ACC112 (cell line): ENCODE results near the gene USP3.

ENCODE experiments used
- H2AFZ ChIP-seq: fragments of 200-600 bp; sonication (generic); one replicate; pipeline ENCODE4 v1.6.0; 2017; ENCODE audit warnings: antibody characterized with exemption, low read length; ENCODE audit not compliant: unreplicated experiment
- H3K27ac ChIP-seq: fragments of 200-600 bp; sonication (generic); 2 replicates; pipeline ENCODE4 v1.5.1; 2014; ENCODE audit warnings: low read depth, mild to moderate bottlenecking, antibody characterized with exemption, low read length, moderate library complexity
- H3K27me3 ChIP-seq: fragments of 200-600 bp; sonication (generic); 2 replicates; pipeline ENCODE4 v1.6.1; 2014; ENCODE audit warnings: mild to moderate bottlenecking, antibody characterized with exemption, low read length, moderate library complexity, mixed read lengths; ENCODE audit not compliant: insufficient read depth
- H3K36me3 ChIP-seq: fragments of 200-600 bp; sonication (generic); 2 replicates; pipeline ENCODE4 v1.6.1; 2016; ENCODE audit warnings: mild to moderate bottlenecking, antibody characterized with exemption, low read length, moderate library complexity, mixed read lengths; ENCODE audit not compliant: insufficient read depth
- H3K4me1 ChIP-seq: fragments of 200-600 bp; sonication (generic); one replicate; pipeline ENCODE4 v1.6.1; 2016; ENCODE audit warnings: low read length, mixed read lengths; ENCODE audit not compliant: insufficient read depth, unreplicated experiment, control insufficient read depth
- H3K4me3 ChIP-seq: fragments of 200-600 bp; sonication (generic); 2 replicates; pipeline ENCODE4 v1.5.1; 2014; ENCODE audit warnings: mild to moderate bottlenecking, low read depth, low read length
- H3K79me2 ChIP-seq: fragments of 200-600 bp; sonication (generic); one replicate; pipeline ENCODE4 v1.6.0; 2016; ENCODE audit warnings: low read length; ENCODE audit not compliant: control insufficient read depth, unreplicated experiment, insufficient read depth

USP3 gene

DNA sequence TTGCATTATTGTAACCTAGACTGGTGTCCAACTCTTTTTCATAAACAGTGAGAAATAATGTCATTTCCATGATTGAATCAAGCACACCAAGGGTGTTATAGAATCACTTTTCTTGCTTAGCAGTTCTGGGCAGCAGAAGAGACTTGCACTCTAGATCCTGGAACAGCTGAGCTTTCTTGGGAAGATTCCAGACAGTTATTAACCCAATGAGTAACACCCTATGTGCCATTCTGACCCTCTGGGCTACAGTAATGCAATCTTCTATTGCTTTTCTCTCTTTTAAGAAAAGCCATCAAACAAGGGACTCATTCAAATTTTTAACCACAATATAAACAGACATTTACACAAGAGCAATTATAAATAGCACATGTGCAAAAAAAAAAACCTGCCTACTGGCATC, 39.3 kb upstream of the USP3 start:
- Histone ChIP-seq H3K4me3 (no peak overlapping the region), H3K4me1 (peaks cover 20% of the 10 kb centered on the region), H3K79me2 (no peaks in the 10 kb centered on the region), H3K27me3 (no peaks in the 10 kb centered on the region), H3K36me3 (no peaks in the 10 kb centered on the region), H3K27ac (no peak overlapping the region), H2AFZ (no peak overlapping the region)

DNA sequence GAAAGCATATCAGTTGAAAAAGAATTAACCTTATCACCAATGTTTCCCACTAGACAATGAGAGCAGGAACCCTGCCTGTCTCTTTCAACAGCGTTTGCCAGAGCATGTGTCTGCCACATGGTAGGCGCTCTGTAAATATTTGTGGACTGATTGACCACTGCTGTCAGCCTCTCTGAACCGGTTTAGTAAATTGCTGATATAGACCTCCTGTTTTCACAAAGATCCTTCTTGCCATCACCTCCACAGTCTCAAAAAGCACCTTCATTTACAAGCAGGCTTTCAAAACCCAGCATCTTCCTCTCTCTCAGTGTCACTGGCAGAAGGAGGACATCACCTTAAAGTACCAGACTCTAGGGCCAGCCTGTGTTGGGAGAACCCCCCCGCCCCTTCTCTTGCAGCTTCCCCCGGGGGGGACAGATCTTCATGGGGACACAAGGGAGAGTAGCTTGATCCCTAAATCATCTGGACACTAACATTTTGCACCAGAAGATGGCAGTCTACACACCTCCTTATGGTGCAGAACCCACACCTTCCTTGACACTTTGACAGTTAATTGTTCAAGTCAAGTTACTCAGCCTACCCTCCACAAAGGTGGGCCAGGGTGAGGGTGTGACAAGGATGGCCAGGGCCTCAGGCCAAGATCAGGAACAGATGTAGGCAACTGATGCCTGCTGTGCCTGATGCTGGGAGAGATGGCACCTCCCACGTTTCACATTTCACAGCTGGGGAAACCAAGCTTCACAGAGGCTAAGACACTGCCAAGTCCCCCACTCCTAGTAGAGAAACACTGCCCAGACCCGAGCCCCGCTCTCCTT, 37.8 kb upstream of the USP3 start:
- Histone ChIP-seq H3K27ac (no peak overlapping the region), H3K36me3 (no peaks in the 10 kb centered on the region), H2AFZ (no peak overlapping the region), H3K4me3 (no peak overlapping the region), H3K4me1 (peaks cover 14% of the 10 kb centered on the region), H3K27me3 (no peaks in the 10 kb centered on the region), H3K79me2 (no peaks in the 10 kb centered on the region)

GRCh38 chr15:63469190-63469589, 35.2 kb upstream of the USP3 start:
- no peak overlapping the region for H3K4me3 ChIP-seq
- H3K27me3 ChIP-seq, result no peaks in the 10 kb centered on the region
- no peaks in the 10 kb centered on the region for H3K36me3 ChIP-seq
- H3K27ac ChIP-seq, result no peak overlapping the region
- H2AFZ ChIP-seq, result no peak overlapping the region
- H3K79me2 ChIP-seq, result no peaks in the 10 kb centered on the region
- peaks cover 5% of the 10 kb centered on the region for H3K4me1 ChIP-seq

- Histone ChIP-seq H3K4me1 (peaks cover 11% of the 10 kb centered on the region), H3K36me3 (no peaks in the 10 kb centered on the region), H3K27ac (no peak overlapping the region), H3K27me3 (no peaks in the 10 kb centered on the region), H3K79me2 (no peaks in the 10 kb centered on the region), H2AFZ (no peak overlapping the region), H3K4me3 (no peak overlapping the region)
Measured at GRCh38 chr15:63469984-63470383, 34.4 kb upstream of the USP3 start.

DNA sequence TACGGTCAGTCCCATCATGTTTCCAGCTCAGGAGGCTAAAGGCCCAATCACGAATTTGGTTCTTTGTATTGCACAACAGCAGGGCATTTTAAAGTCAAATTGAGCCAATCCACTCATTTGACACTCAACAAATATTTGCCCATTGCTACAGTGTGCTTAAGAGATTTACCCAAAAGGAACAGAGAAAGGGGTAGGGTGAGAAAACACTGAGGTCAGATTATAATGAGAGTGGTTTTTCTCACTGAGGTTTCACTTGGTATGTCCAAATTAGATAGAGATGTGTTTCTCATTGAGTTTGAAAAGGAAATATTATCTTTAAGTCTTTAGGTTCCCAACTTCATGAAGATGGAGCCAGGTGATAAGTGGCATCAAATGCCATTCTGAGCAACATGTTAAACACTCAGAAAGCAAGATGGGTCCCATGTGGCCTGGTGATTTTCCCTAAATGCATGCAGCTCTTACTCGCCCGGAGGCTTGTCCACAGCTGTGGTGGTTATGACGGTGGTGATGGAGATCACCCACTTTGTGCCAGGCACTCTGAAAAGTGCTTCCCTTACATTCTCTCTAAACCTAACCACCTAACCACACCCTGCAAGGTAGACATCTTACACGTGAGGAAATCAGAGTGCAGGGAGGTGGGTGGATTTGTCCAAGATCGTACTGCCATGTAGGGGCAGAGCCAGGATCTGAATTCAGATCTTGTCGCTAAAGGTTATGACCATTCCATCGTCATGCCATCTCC, 31.2 kb upstream of the USP3 start:
- Histone ChIP-seq H3K36me3 (no peaks in the 10 kb centered on the region), H3K4me1 (peaks cover 28% of the 10 kb centered on the region), H3K27me3 (no peaks in the 10 kb centered on the region), H3K79me2 (no peaks in the 10 kb centered on the region), H3K4me3 (no peak overlapping the region), H3K27ac (no peak overlapping the region), H2AFZ (no peak overlapping the region)

- peaks cover 32% of the 10 kb centered on the region for H3K4me1 ChIP-seq
- no peak overlapping the region for H3K4me3 ChIP-seq
- no peak overlapping the region for H3K27ac ChIP-seq
- H3K79me2 ChIP-seq, result no peaks in the 10 kb centered on the region
- no peak overlapping the region for H2AFZ ChIP-seq
- no peaks in the 10 kb centered on the region for H3K27me3 ChIP-seq
- H3K36me3 ChIP-seq, result no peaks in the 10 kb centered on the region
Measured at GRCh38 chr15:63473749-63473998, 30.7 kb upstream of the USP3 start.

DNA sequence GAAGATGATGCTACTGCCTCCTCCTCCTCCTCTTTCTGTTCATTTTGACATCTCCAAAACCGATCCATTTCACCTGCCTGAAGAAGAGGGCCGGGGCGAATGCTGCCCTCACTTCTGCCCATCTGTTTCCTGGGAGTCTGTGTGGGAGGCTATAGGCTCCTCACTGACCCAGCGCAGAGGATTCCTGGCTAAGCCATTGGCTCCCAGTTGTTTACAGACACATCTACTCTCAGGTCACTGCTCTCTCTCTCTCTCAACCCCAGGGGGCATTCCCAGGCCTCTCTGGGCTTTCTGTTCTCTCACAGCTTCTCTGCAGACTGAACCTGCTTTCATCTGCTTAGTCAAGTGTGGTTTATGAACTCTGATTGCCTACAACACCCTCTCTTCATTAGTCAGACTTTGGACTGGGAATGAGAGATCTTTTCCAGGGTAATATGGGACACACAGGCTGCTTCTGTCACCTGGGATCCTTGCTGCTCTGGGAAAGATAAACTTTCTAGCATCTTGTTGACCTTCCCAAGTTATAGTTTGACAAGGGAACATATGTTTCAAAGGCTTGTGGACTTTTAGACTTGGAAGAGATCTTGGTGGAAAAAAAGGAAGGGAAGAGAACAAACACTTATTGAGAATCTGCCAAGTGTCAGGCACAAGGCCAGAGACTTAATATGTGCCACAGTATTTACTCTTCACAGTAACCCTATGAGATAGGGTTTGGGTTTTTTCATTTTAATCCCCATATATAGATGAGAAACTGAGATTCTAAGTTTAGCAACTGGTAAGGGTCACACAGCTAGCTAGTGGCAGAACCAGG, 30.2 kb upstream of the USP3 start:
- Histone ChIP-seq H3K27ac (peak overlapping the region; percentile 24; the same call in 1 of the 2 replicates), H3K79me2 (no peaks in the 10 kb centered on the region), H2AFZ (no peak overlapping the region), H3K4me1 (peaks cover 36% of the 10 kb centered on the region), H3K36me3 (no peaks in the 10 kb centered on the region), H3K4me3 (no peak overlapping the region), H3K27me3 (no peaks in the 10 kb centered on the region)

DNA sequence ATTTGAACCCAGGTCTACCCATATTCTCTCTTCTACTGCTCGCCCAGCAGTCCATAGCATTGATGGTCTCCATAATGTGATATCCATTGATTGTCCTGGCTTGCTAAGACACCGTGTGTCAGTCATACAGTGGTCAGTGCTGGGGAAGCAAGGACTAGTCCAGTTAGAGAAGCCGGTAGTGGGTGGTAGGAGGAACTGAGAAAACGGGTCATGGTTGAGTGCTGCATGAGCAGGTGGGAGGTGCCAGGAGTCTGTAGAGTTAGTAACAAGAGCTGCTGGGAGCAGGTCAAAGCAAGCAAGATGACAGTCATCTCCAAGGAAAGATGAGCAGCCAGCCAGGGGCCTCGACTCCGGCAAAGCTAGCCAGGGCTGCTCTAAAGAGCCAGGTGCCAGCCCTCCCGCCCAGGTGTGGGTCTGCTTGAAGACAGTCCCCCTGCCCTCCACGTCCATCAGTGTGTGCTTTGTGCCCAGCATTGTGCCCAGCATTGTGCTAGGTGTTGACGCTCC, 29.5 kb upstream of the USP3 start:
- Histone ChIP-seq H3K4me3 (no peak overlapping the region), H3K79me2 (no peaks in the 10 kb centered on the region), H3K4me1 (peaks cover 41% of the 10 kb centered on the region), H3K27me3 (no peaks in the 10 kb centered on the region), H3K36me3 (no peaks in the 10 kb centered on the region), H2AFZ (no peak overlapping the region), H3K27ac (peak overlapping the region; percentile 24; the same call in 1 of the 2 replicates)

DNA sequence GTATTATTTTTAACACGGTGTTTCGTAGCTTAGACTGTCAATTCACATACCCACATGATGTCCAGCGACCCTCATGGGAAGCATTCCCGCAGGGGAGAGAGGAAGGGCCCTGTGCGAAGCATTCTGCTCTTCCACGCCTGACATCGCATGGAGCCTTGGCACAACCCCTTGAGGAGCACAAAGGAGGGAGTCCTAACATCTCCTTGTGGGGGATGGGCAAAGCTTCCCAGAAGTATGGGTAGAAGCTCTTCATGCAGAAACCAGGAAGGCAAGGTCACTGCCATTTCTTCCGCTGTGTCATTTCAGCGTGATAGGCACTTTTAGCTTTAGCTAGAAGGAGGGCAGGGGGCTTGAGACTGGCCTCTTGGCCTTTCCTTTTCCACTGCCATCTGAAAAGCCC, 28.7 kb upstream of the USP3 start:
- Histone ChIP-seq H3K36me3 (no peaks in the 10 kb centered on the region), H2AFZ (peak overlapping the region; percentile 99), H3K79me2 (no peaks in the 10 kb centered on the region), H3K4me3 (peak overlapping the region; percentile 49; the same call in 1 of the 2 replicates), H3K27ac (peak overlapping the region; percentile 87), H3K27me3 (no peaks in the 10 kb centered on the region), H3K4me1 (peaks cover 49% of the 10 kb centered on the region)

- peaks cover 54% of the 10 kb centered on the region for H3K4me1 ChIP-seq
- H2AFZ ChIP-seq, result peak overlapping the region; percentile 99
- peak overlapping the region; percentile 87 for H3K27ac ChIP-seq
- no peaks in the 10 kb centered on the region for H3K79me2 ChIP-seq
- no peaks in the 10 kb centered on the region for H3K36me3 ChIP-seq
- H3K4me3 ChIP-seq, result peak overlapping the region; percentile 49; the same call in 1 of the 2 replicates
- no peaks in the 10 kb centered on the region for H3K27me3 ChIP-seq
Measured at GRCh38 chr15:63476229-63476632, 28.2 kb upstream of the USP3 start.
